Nephron (organoid): ENCODE measurements around the gene FBN2.

Source experiments
- H3K27ac Mint-ChIP-seq, 3 experiments: 2 replicates each; pipeline ENCODE4 v1.8.0; 2020; ENCODE audit warnings: mixed read lengths in 3 of 3, mild to moderate bottlenecking in 2 of 3, moderate library complexity in 1 of 3
- H3K27me3 Mint-ChIP-seq: 2 replicates; pipeline ENCODE4 v1.8.0; 2021; ENCODE audit warnings: low read depth, mild to moderate bottlenecking, moderate library complexity, mixed read lengths
- H3K36me3 Mint-ChIP-seq: 2 replicates; pipeline ENCODE4 v1.8.0; 2020; ENCODE audit warnings: low read depth, mixed read lengths
- H3K4me1 Mint-ChIP-seq: 2 replicates; pipeline ENCODE4 v1.8.0; 2020; ENCODE audit warnings: mixed read lengths
- H3K4me3 Mint-ChIP-seq, 3 experiments: 2 replicates each; pipeline ENCODE4 v1.8.0; 2020; ENCODE audit warnings: mild to moderate bottlenecking in 3 of 3, mixed read lengths in 3 of 3, moderate library complexity in 2 of 3
- H3K9me3 Mint-ChIP-seq: 2 replicates; pipeline ENCODE4 v1.8.0; 2020; ENCODE audit warnings: mixed read lengths
- CTCF ChIP-seq, 3 experiments: fragments of 200-600 bp; sonication (generic); IDR thresholded peaks; one replicate each; pipeline ENCODE4 v1.5.0; 2021; ENCODE audit warnings: antibody characterized with exemption in 3 of 3; ENCODE audit not compliant: unreplicated experiment in 3 of 3

The FBN2 gene

GRCh38 chr5:128366147-128366546 is 171.9 kb downstream of the FBN2 start:
- Mint-ChIP-seq H3K4me3 (no peak overlapping the region), H3K9me3 (no peaks in the 10 kb centered on the region), H3K27me3 (no peaks in the 10 kb centered on the region), H3K36me3 (peaks cover 65% of the 10 kb centered on the region), H3K4me1 (no peaks in the 10 kb centered on the region), H3K27ac (peak overlapping the region in 1 of 3 experiments; percentile 30)
- TF ChIP-seq CTCF (IDR thresholded peaks at IDR 0.05; ENCODE audit: unreplicated experiment in 3 of 3): no peak

GRCh38 chr5:128362370-128362769 is 175.7 kb downstream of the FBN2 start:
- no peak overlapping the region for H3K4me3 Mint-ChIP-seq
- no peaks in the 10 kb centered on the region for H3K9me3 Mint-ChIP-seq
- TF ChIP-seq CTCF (IDR thresholded peaks at IDR 0.05; ENCODE audit: unreplicated experiment in 3 of 3): no peak
- H3K27me3 Mint-ChIP-seq: no peaks in the 10 kb centered on the region
- H3K27ac Mint-ChIP-seq: peak overlapping the region in 2 of 3 experiments; percentile 31 to 38
- H3K36me3 Mint-ChIP-seq: peaks cover 44% of the 10 kb centered on the region
- peaks cover 18% of the 10 kb centered on the region for H3K4me1 Mint-ChIP-seq

- Mint-ChIP-seq H3K4me3 (no peak overlapping the region), H3K27me3 (no peaks in the 10 kb centered on the region), H3K36me3 (peaks cover 66% of the 10 kb centered on the region), H3K27ac (peak overlapping the region; percentile 83 to 90 (median 87)), H3K4me1 (peaks cover 41% of the 10 kb centered on the region), H3K9me3 (no peaks in the 10 kb centered on the region)
- no peak for TF ChIP-seq CTCF (IDR thresholded peaks at IDR 0.05; ENCODE audit: unreplicated experiment in 3 of 3)
These were observed 179.2 kb downstream of the FBN2 start for GRCh38 chr5:128358826-128359225.

- no peaks in the 10 kb centered on the region for H3K27me3 Mint-ChIP-seq
- TF ChIP-seq CTCF (IDR thresholded peaks at IDR 0.05; ENCODE audit: unreplicated experiment in 3 of 3): no peak
- no peaks in the 10 kb centered on the region for H3K9me3 Mint-ChIP-seq
- peaks cover 50% of the 10 kb centered on the region for H3K4me1 Mint-ChIP-seq
- peak overlapping the region in 1 of 3 experiments; percentile 56 for H3K27ac Mint-ChIP-seq
- H3K36me3 Mint-ChIP-seq: peaks cover 58% of the 10 kb centered on the region
- H3K4me3 Mint-ChIP-seq: no peak overlapping the region
These were observed 180.8 kb downstream of the FBN2 start for GRCh38 chr5:128357226-128357625.

- H3K9me3 Mint-ChIP-seq: no peaks in the 10 kb centered on the region
- no peaks in the 10 kb centered on the region for H3K27me3 Mint-ChIP-seq
- peaks cover 53% of the 10 kb centered on the region for H3K36me3 Mint-ChIP-seq
- H3K4me3 Mint-ChIP-seq: no peak overlapping the region
- no peak for TF ChIP-seq CTCF (IDR thresholded peaks at IDR 0.05; ENCODE audit: unreplicated experiment in 3 of 3)
- peaks cover 50% of the 10 kb centered on the region for H3K4me1 Mint-ChIP-seq
- H3K27ac Mint-ChIP-seq: peak overlapping the region in 1 of 3 experiments; percentile 31
These were observed 182.1 kb downstream of the FBN2 start for GRCh38 chr5:128355961-128356360.

GRCh38 chr5:128353441-128354107 is 184.5 kb downstream of the FBN2 start:
- peaks cover 37% of the 10 kb centered on the region for H3K4me1 Mint-ChIP-seq
- no peaks in the 10 kb centered on the region for H3K9me3 Mint-ChIP-seq
- H3K36me3 Mint-ChIP-seq: peaks cover 63% of the 10 kb centered on the region
- H3K27ac Mint-ChIP-seq: peak overlapping the region; percentile 63 to 81 (median 64)
- no peaks in the 10 kb centered on the region for H3K27me3 Mint-ChIP-seq
- TF ChIP-seq CTCF (IDR thresholded peaks at IDR 0.05; ENCODE audit: unreplicated experiment in 3 of 3): no peak
- H3K4me3 Mint-ChIP-seq: no peak overlapping the region
